GM18505 (cell line): Measurements from ENCODE around the gene SEC24B.

Source experiments
- ATAC-seq: cut with Tn5 transposase; IDR thresholded peaks from one replicate; pipeline ENCODE4 v1.9.1; 2021; ENCODE audit not compliant: unreplicated experiment
- POLR2A ChIP-seq: IDR thresholded peaks from 4 replicates; pipeline ENCODE4 v1.6.1; 2011; ENCODE audit warnings: borderline replicate concordance; ENCODE audit not compliant: insufficient read depth, insufficient read length; ENCODE audit errors: extremely low read depth

SEC24B gene

GRCh38 chr4:109433205-109434006 is at the start of gene SEC24B:
TSS of gene SEC24B (plus strand) at chr4:109433815. CDS start at chr4:109433870, 55 bp downstream.
- ATAC-seq = peak; percentile 91
- peak; percentile 80 for TF ChIP-seq POLR2A

DNA sequence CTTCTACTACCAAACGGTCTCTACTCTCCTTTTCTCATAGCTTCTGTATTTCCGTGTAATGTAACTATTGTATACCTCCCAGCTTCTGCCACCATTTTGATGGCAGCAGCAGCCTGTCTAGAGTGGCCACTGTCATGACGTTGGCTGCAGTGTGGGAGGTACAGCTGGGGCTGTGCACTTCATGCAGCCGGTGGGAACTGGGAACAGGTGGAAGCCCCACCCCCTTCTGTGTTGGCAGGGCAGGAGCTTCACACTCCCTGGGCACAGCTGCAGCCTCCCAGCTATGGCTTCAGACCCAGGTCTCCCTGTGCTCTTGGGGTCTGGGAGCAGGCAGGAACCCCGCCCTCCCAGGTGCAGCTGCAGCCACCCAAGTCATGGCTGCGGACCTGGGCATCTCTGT is 49.8 kb upstream of the SEC24B start:
- no peak for ATAC-seq
- no peak for TF ChIP-seq POLR2A

- no peak for ATAC-seq
- TF ChIP-seq POLR2A = no peak
These were observed 48.4 kb upstream of the SEC24B start for GRCh38 chr4:109385260-109385659.

DNA sequence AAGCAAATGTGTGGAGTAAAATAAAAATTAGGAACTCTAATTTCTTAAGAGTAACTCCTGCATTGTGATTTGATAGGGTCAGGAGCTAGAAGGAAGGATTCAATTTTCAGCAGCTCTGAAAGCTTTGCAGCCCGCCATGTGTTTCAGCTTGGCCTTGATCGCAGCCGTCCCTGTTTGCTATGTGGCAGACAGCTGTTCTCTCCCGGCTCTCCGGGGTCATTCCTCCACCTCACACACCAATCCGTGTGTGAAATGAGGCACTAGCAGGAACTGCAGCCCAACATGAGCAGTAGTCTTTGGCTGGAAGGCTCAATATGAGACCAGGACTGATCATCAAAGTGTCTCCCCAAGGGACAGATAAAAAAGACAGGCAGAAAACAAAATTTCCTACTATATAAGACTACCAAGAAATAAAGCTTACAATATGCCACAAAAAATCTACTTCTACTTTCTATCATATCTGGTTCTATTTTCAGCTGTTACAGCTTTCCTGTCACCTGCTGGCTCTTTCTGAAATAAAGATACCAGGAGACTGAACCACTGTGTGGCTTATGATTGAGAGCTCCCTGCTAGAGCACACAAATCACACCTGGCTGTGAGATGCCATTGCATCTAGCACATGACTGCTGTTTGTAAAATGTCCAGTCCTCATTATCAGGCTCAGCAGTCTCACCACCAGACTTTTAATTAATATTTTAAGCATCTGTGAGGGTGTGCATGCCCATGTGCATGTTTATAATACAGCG is 44.1 kb upstream of the SEC24B start:
- TF ChIP-seq POLR2A = no peak
- peak; percentile 72 for ATAC-seq

DNA sequence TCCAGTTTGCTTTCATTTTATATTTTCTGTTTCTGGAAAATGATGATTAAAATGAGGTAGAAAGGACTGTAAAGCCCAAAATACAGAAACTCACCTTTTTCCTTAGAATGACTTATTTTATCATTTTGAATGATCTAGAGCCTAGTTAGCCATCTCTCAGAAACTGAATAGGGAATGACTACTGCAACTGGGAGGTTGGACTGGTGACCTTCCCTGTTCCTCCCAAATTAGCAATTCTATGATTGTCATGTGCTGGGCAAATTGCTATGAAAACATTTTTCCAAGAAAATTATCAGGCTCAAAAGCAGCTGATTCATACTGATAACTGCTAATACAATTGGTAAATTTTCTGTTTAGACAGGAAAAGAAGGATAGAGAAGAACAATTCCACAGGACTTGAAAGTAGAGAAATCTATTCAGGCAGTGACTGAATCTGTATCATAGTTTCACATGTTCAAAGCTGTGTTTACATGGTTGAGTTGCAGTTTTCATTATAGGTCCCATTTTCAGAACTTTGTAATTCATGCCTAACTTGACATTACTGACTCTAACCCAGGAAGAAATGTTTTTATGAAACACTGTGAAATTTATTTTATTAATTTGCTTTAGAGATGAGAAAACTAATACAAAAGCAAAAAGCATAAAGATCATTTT is 43.4 kb upstream of the SEC24B start:
- no peak for ATAC-seq
- TF ChIP-seq POLR2A = no peak

- ATAC-seq = no peak
- no peak for TF ChIP-seq POLR2A
These were observed 37.9 kb upstream of the SEC24B start for GRCh38 chr4:109395694-109396093.

- ATAC-seq = no peak
- TF ChIP-seq POLR2A = no peak
These were observed 34.7 kb upstream of the SEC24B start for GRCh38 chr4:109398928-109399327.

DNA sequence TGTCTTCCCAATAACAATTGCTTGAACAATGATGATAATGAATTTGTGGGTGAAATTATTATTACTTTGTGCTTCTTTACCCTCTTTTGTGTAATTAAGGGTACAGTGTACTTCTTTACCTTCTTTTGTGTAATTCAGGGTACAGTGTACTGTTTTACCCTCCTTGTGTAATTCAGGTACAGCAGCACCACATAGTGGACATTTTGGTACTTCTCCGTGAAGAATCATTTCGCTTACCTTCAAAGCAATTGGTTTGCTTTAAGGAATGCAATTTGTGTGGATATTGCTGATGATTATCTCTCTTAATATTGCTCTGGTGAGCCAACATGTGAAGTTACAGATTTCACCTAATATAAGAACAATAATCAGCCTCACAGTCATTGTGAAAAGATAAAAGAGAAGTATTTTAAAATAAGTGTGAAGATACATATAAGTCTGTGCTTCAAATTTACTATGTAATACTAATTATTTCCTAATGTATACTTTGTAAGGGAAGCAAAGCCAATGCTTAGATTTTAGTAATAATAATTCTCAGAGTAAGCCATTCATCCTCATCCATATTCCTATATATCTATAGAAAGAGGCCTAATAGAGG is 27.2 kb upstream of the SEC24B start:
- TF ChIP-seq POLR2A = no peak
- ATAC-seq = peak; percentile 81

DNA sequence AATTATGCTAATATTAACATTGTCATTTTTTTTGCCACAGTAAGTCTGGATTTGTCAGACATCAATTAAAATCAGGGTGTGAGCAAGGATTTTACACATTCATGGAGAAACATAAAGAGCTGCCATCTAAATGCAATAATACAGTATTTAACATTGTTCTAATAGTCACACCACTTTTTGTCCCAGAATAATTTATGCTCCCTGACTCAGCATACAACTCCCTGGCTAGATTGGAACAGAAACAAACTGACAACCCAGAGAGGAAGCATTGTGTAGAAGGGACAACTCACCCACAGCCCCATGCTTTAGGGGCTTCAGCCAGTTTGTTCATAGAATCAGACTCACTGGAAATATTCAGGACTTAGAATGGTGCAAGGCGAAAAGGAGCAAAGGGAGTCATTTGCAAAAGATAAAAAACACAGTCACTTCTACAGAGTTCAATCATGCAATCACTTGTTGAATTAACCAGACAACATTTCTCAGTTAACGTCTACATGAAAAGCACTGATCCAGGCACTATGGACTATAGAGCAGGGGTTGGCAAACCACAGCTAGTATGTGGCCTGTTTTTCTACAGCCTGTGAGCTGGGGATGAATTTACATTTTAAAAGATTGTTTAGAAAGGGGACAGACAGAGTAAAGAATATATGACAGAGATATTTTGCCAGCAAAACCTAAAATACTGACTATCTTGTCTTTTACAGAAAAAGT is 26.4 kb upstream of the SEC24B start:
- TF ChIP-seq POLR2A = no peak
- ATAC-seq = no peak

DNA sequence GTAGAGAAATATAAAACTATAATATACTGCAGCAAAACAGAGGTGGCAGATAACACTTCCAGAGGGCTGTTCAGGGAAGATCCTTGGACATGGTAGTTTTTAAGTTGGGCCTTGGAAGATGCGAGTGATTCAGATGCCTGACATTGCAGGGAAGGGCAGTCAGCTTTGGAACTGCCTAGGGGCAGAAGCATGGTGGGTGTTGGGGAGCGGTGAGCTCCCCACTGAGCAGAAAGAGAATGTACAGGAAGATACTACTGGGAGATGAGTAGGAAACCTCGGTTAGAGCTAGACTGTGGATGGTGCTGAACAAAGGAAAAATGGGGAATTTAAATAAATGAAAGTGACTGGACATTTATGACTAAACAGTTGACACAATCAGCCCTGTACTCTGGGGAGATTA is 24.9 kb upstream of the SEC24B start:
- no peak for ATAC-seq
- no peak for TF ChIP-seq POLR2A

GRCh38 chr4:109410226-109410625 is 23.4 kb upstream of the SEC24B start:
- TF ChIP-seq POLR2A = no peak
- no peak for ATAC-seq

- no peak for TF ChIP-seq POLR2A
- ATAC-seq = no peak
These were observed 22.8 kb upstream of the SEC24B start for GRCh38 chr4:109410776-109411175.

DNA sequence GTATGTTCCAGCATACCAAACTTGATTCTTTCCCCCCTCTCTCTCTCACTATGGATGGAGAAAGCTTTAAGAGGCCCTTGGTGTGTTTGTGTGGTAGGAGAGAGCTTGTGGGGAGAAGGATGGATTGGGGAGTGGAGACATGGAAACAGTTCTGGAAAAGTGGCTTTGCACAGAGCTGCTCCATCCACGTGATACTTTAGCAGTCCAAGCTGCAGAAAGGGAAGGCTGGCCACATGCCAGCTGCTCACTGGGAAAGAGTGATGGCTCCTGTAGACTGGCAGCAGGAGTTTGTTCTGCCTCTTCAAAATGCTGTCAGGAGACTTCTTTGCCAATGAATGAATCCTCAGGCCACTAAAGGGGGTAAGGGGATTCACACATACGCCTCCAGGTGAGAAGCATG is 21.7 kb upstream of the SEC24B start:
- no peak for ATAC-seq
- TF ChIP-seq POLR2A = no peak

GRCh38 chr4:109412776-109413175 is 20.8 kb upstream of the SEC24B start:
- TF ChIP-seq POLR2A = no peak

DNA sequence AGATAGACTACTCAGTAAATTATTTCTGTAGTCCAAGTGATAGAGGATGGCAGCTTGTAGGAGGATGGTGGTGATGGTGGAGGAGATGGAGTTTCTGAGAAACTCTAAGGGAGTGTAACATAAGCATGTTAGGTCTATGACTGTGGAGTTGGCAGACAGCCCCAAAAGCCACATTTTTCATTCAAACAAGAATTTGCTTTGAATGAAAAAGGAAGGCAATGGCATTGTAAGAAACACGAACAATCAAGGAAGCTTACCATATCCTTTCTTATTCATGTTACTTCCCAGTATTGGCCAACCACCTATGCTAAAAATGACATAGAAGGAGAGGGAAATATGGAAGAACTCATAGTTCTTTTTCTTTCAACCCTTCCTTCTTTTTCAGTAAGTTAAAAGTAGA is 18.7 kb upstream of the SEC24B start:
- TF ChIP-seq POLR2A = no peak

More at GRCh38 chr4:109412776-109413175, 20.8 kb upstream of the SEC24B start:
- ATAC-seq = no peak

More for the DNA sequence above, 18.7 kb upstream of the SEC24B start:
- ATAC-seq = no peak
